ENCODE results near the gene GBA2. TPM values are rescaled to one million over a fixed set of nuclear protein-coding genes. Genes with fewer than 3 reads are reported as not detected.

The GBA2 gene
- total RNA-seq, 4 donors from 2014 or later = 46.6 to 123 (median 73.5) TPM

GRCh38 chr9:35716230-35716629, 32.8 kb downstream of the GBA2 start:
- WGBS = 87% methylated on average over 4 of the region's 4 CpGs
- Histone ChIP-seq H3K27me3 (no peaks in the 10 kb centered on the region), H3K36me3 (peaks cover 100% of the 10 kb centered on the region), H3K4me1 (no peaks in the 10 kb centered on the region), H3K9me3 (no peaks in the 10 kb centered on the region), H3K27ac (no peak overlapping the region), H3K4me3 (no peak overlapping the region)
- no peak for TF ChIP-seq POLR2A (IDR thresholded peaks at IDR 0.05)
- no peak for TF ChIP-seq EP300 (IDR thresholded peaks at IDR 0.05)
- no peak for TF ChIP-seq POLR2AphosphoS5 (IDR thresholded peaks at IDR 0.05)
- TF ChIP-seq CTCF (IDR thresholded peaks at IDR 0.05) = no peak
- DNase-seq (ENCODE audit: low spot score in 2 of 2) = no peak

DNA sequence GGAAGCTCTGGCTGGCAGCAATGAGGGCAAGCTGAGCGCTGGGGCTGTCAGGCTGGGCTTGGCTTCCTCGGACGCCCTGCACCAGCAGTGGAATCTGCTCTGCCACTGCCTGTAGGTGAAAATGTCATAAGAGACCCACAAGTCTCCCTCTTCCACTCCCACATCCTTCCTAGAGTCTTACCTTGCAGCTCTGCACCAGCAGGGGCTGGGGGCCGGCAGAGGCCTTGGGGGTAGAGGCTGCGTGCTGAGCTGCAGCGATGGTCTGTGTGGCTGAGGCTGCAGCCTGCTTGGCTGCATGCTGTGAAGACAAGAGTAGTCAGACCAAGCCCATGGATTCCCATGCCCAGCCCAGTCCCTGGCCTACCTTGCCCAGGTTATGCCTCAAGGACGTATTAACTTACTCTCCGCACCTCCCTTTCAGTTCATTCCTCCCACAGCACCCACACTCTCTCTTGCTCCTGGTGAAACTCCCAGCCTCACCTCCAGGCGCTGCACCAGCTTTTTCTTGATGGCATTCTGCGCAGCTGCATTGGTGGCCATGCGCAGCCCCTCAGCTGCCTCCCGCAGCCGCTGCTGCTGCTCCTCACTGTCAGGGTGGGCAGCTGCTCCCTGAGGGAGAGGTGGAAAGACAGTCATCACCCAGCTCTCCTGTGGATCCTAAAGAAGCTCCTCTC, 34.3 kb downstream of the GBA2 start:
- H3K9me3 ChIP-seq = no peaks in the 10 kb centered on the region
- no peak overlapping the region for H3K4me3 ChIP-seq
- no peak for DNase-seq (ENCODE audit: low spot score in 2 of 2)
- WGBS = 92% methylated on average over 10 of the region's 13 CpGs
- no peaks in the 10 kb centered on the region for H3K4me1 ChIP-seq
- H3K27ac ChIP-seq = no peak overlapping the region
- H3K27me3 ChIP-seq = no peaks in the 10 kb centered on the region
- peaks cover 100% of the 10 kb centered on the region for H3K36me3 ChIP-seq
- TF ChIP-seq EP300 (IDR thresholded peaks at IDR 0.05) (no peak), CTCF (IDR thresholded peaks at IDR 0.05) (no peak), POLR2A (IDR thresholded peaks at IDR 0.05) (no peak), POLR2AphosphoS5 (IDR thresholded peaks at IDR 0.05) (no peak)

DNA sequence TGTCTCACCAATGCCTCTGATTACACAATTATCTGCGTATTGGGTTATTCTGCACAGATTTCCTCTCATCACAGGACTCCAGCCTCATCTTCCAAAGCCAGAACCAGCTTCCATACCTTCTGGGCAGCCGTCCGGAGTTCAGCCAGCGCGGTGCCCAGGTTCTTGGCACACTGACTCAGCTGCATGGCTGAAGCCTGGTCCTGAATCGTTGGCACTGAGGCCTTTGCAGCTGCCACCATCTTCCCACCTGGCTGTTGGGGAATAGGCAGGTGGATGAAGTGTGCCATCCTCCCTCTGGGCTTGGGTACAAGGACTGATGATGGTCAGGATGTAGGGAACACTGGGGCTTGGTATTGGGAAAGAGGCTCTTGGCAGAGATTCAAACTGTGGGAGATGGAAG, 34.9 kb downstream of the GBA2 start:
- H3K27ac ChIP-seq = no peak overlapping the region
- 97% methylated on average over 5 of the region's 6 CpGs for WGBS
- H3K4me1 ChIP-seq = no peaks in the 10 kb centered on the region
- no peaks in the 10 kb centered on the region for H3K27me3 ChIP-seq
- DNase-seq (ENCODE audit: low spot score in 2 of 2) = no peak
- TF ChIP-seq POLR2AphosphoS5 (IDR thresholded peaks at IDR 0.05) (no peak), POLR2A (IDR thresholded peaks at IDR 0.05) (no peak), EP300 (IDR thresholded peaks at IDR 0.05) (no peak), CTCF (IDR thresholded peaks at IDR 0.05) (no peak)
- peaks cover 98% of the 10 kb centered on the region for H3K36me3 ChIP-seq
- no peak overlapping the region for H3K4me3 ChIP-seq
- H3K9me3 ChIP-seq = no peaks in the 10 kb centered on the region

GRCh38 chr9:35713578-35713977, 35.5 kb downstream of the GBA2 start:
- H3K4me1 ChIP-seq = no peaks in the 10 kb centered on the region
- H3K4me3 ChIP-seq = no peak overlapping the region
- TF ChIP-seq POLR2A (IDR thresholded peaks at IDR 0.05) = no peak
- no peak for TF ChIP-seq EP300 (IDR thresholded peaks at IDR 0.05)
- TF ChIP-seq CTCF (IDR thresholded peaks at IDR 0.05) = no peak
- no peak for TF ChIP-seq POLR2AphosphoS5 (IDR thresholded peaks at IDR 0.05)
- no peaks in the 10 kb centered on the region for H3K9me3 ChIP-seq
- WGBS = 94% methylated on average over 3 of the region's 3 CpGs
- H3K27me3 ChIP-seq = no peaks in the 10 kb centered on the region
- no peak overlapping the region for H3K27ac ChIP-seq
- DNase-seq (ENCODE audit: low spot score in 2 of 2) = no peak
- peaks cover 98% of the 10 kb centered on the region for H3K36me3 ChIP-seq

DNA sequence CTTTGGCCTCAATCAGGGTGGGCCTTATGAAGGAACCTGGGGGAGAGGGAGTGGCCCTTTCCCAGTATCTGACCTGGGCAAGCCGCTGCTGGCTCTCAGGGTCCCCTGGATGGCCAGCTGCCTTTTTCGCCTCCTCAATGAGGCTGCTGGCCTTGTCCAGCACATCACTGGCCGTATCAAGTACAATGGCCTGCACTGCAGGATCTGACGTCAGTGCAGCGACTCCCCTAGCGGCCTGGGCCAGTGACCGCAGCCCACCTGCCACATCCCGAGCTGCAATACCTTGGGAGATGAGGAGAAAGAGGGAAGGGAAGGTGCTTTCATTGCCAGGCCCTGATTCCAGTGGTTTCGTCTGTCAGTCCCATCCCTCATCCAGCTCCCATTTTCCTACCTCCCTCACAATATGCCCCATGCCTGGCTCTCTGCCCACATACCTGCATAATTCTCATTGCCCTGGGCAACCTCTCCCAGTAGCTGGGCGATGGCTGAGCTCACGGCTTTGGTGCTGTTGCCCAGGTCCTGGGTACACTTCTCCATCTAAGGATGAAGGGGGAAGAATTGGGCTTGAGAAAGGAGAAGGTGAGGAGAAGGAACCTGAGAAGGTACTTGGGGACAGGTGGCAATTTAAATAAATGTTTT, 36.1 kb downstream of the GBA2 start:
- peaks cover 98% of the 10 kb centered on the region for H3K36me3 ChIP-seq

More for the DNA sequence above, 36.1 kb downstream of the GBA2 start:
- H3K27me3 ChIP-seq = no peaks in the 10 kb centered on the region
- H3K9me3 ChIP-seq = no peaks in the 10 kb centered on the region
- H3K4me3 ChIP-seq = no peak overlapping the region
- no peaks in the 10 kb centered on the region for H3K4me1 ChIP-seq
- TF ChIP-seq EP300 (IDR thresholded peaks at IDR 0.05) (no peak), CTCF (IDR thresholded peaks at IDR 0.05) (no peak), POLR2AphosphoS5 (IDR thresholded peaks at IDR 0.05) (no peak), POLR2A (IDR thresholded peaks at IDR 0.05) (no peak)
- no peak overlapping the region for H3K27ac ChIP-seq
- 63% methylated on average over 7 of the region's 11 CpGs for WGBS
- DNase-seq (ENCODE audit: low spot score in 2 of 2) = no peak

Data from suprapubic skin (tissue), 4 donors.